Esophagus muscularis mucosa (tissue), 4 donors: ENCODE measurements around the gene SOCS7. TPM values are rescaled to one million over a fixed set of nuclear protein-coding genes. Genes with fewer than 3 reads are reported as not detected.

Source experiments
- DNase-seq: peaks from one replicate; pipeline ENCODE4 v3.0.0-alpha.2; 2017; ENCODE audit errors: extremely low spot score
- H3K27ac ChIP-seq, 4 donors: fragments of 200-600 bp; sonication (generic); replicated peaks in 1 of 4; 1 replicate in 3 of 4; 2 replicates in 1 of 4; pipeline ENCODE4 v1.5.1; 2016 to 2019; ENCODE audit warnings: mild to moderate bottlenecking in 1 of 4
- H3K27me3 ChIP-seq, 4 donors: fragments of 200-600 bp; sonication (generic); one replicate each; pipeline versions ENCODE4 v1.5.1 to v1.6.0; 2016 to 2019
- H3K36me3 ChIP-seq, 4 donors: fragments of 200-600 bp; sonication (generic); one replicate each; pipeline ENCODE4 v1.5.1; 2016 to 2019
- H3K4me1 ChIP-seq, 4 donors: fragments of 200-600 bp; sonication (generic); one replicate each; pipeline ENCODE4 v1.5.1; 2016 to 2019
- H3K4me3 ChIP-seq, 4 donors: fragments of 200-600 bp; sonication (generic); 1 replicate in 2 of 4; 2 replicates in 2 of 4; pipeline ENCODE4 v1.5.1; 2016 to 2019; ENCODE audit warnings: mild to moderate bottlenecking in 4 of 4, moderate library complexity in 1 of 4
- H3K9me3 ChIP-seq, 4 donors: fragments of 200-600 bp; sonication (generic); 1 replicate in 3 of 4; 2 replicates in 1 of 4; pipeline ENCODE4 v1.5.1; 2016 to 2019
- EP300 ChIP-seq: sonication (generic); formaldehyde crosslinking; IDR thresholded peaks from one replicate; pipeline ENCODE4 v1.6.1; 2017; ENCODE audit warnings: antibody characterized with exemption
- POLR2A ChIP-seq: fragments of 450-650 bp; IDR thresholded peaks from one replicate; pipeline ENCODE4 v1.6.1; 2017; ENCODE audit warnings: antibody characterized with exemption, moderate library complexity, mild to moderate bottlenecking, low read depth
- POLR2AphosphoS5 ChIP-seq, 2 donors: sonication (generic); formaldehyde crosslinking; IDR thresholded peaks; one replicate each; pipeline ENCODE4 v1.6.1; 2017; ENCODE audit warnings: antibody characterized with exemption in 2 of 2
- WGBS: methylation state at CpG from one replicate; pipeline ENCODE4 v1.1.5; 2018; 5-methylcytosine and 5-hydroxymethylcytosine counted together
- intact Hi-C: fragments of 100-400 bp; cut with DNase I; formaldehyde crosslinking; loops from one replicate; pipeline ENCODE4 v1.15.1; 2023
- total RNA-seq, 4 donors: library from RNA; depleted of rRNA; stranded (reverse); fragments of >200 nt; gene quantifications; one replicate each; pipeline versions ENCODE4 v1.1.0 to v1.2.1, GENCODE V29; 2016
- TF ChIP-seq, protein P1 (sequence below), 3 experiments: fragments of 200-600 bp in 2 of 3; fragments of 450-650 bp in 1 of 3; sonication (generic) in 2 of 3; IDR thresholded peaks; one replicate each; pipeline ENCODE4 v1.5.1; 2017 to 2019; ENCODE audit warnings: antibody characterized with exemption in 3 of 3, mild to moderate bottlenecking in 2 of 3, moderate library complexity in 1 of 3

Gene SOCS7
- total RNA-seq, 4 donors from 2014 or later = 11.2 to 18.9 (median 13.5) TPM

DNA sequence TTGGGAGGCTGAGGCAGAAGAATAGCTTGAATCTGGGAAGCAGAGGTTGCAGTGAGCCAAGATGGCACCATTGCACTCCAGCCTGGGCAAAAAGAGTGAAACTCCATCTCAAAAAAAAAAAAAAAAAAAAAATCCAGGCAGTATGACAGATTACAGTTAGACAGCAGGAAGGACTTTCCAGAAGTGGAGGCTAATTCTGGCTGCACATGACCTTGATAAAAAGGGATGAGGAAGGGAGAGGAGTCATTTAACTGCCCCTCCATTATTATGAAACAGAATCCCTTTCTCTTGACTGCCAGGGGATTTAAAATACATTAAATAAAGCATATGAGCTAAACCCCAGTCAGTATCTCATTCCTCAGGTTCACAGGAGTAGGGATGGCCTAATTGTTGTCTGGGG is 74.8 kb downstream of the SOCS7 start:
- Histone ChIP-seq H3K36me3 (no peaks in the 10 kb centered on the region), H3K4me1 (peaks cover 71 to 98% (median 88%) of the 10 kb centered on the region in 4 donors), H3K27ac (peak overlapping the region; percentile 91 to 95 (median 93)), H3K4me3 (no peak overlapping the region), H3K9me3 (no peaks in the 10 kb centered on the region), H3K27me3 (no peaks in the 10 kb centered on the region)
- no peak for DNase-seq
- no peak for TF ChIP-seq POLR2AphosphoS5 (IDR thresholded peaks at IDR 0.05)
- TF ChIP-seq, protein P1, sequence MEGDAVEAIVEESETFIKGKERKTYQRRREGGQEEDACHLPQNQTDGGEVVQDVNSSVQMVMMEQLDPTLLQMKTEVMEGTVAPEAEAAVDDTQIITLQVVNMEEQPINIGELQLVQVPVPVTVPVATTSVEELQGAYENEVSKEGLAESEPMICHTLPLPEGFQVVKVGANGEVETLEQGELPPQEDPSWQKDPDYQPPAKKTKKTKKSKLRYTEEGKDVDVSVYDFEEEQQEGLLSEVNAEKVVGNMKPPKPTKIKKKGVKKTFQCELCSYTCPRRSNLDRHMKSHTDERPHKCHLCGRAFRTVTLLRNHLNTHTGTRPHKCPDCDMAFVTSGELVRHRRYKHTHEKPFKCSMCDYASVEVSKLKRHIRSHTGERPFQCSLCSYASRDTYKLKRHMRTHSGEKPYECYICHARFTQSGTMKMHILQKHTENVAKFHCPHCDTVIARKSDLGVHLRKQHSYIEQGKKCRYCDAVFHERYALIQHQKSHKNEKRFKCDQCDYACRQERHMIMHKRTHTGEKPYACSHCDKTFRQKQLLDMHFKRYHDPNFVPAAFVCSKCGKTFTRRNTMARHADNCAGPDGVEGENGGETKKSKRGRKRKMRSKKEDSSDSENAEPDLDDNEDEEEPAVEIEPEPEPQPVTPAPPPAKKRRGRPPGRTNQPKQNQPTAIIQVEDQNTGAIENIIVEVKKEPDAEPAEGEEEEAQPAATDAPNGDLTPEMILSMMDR (IDR thresholded peaks at IDR 0.05) = no peak
- TF ChIP-seq POLR2A = no peak
- TF ChIP-seq EP300 = no peak
- intact Hi-C loops = loop anchor here (5.0 kb wide), 2 partner anchors 41 to 56 kb away; no protein-coding TSS in a partner anchor

DNA sequence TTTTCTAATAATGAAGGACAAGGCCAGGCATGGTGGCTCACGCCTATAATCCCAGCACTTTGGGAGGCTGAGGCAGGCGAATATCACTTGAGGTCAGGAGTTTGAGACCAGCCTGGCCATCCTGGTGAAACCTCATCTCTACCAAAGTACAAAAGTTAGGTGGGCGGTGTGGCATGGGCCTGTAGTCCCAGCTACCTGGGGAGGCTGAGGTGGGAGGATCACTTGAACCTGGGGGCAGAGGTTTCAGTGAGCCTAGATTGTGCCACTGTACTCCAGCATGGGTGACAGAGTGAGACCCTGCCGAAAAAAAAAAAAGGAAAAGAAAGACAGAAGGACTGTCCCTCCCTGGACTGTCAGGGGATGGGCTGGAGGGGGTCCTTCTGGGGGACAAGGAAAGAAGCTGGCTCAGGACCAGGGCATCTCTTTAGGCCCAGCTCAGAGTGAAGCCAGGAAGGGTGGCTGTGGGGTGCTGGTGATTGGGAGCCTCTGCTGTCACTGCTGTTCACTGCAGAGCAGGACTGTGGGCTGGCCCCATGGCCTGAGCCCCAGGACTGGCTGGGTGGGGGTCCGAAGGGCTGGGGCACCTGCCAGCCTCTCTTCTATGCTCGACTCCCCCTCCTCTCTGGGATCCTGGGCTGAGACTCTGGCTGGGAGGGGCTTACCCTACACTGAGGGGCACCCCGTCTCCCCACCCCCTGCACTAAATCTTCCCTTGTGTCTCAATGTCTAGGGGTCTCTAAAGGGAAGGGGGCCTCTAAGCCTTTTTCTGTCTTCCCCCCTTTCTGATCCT is 75.7 kb downstream of the SOCS7 start:
- intact Hi-C loops = loop anchor here (5.0 kb wide), 2 partner anchors 40 to 55 kb away; no protein-coding TSS in a partner anchor
- Histone ChIP-seq H3K4me1 (peaks cover 73 to 98% (median 85%) of the 10 kb centered on the region in 4 donors), H3K9me3 (no peaks in the 10 kb centered on the region), H3K36me3 (no peaks in the 10 kb centered on the region), H3K27ac (peak overlapping the region; percentile 91 to 95 (median 93)), H3K4me3 (peak overlapping the region; percentile 78 to 98 (median 84)), H3K27me3 (no peaks in the 10 kb centered on the region)
- no peak for DNase-seq
- 55% methylated on average over 7 of the region's 7 CpGs for WGBS
- TF ChIP-seq POLR2A (no peak), EP300 (no peak), POLR2AphosphoS5 (IDR thresholded peaks at IDR 0.05) (no peak)
- TF ChIP-seq, protein P1 (IDR thresholded peaks at IDR 0.05) = no peak

DNA sequence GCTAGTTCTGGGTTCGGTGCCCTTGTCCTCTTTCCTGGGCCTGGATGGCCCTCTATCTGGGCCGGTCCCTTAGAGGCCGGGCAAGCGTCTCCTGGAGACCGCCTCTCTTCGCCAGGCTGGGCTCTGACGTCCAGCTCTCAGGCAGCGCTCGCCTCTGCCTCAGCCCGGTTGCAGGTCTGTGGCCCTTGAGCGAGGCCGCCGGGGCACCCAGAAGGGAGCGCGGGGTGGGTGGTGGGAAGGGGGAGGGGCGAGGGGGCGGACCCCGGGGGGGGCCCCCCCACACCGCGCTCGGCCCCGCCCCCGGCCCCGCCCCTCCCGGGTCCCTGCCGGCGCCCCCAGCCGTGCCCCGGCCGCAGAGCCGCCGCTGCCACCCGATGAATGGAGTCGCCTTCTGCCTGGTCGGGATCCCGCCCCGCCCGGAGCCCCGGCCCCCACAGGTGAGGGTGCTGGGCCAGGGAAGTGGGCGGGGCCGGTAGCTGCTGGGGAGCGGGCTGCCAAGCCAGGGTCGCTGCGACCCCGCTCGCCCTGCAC is 76.5 kb downstream of the SOCS7 start, which contains the start of gene ARHGAP23:
Gene ARHGAP23, plus strand, starts transcription at position 353 of the 531 bp plus-strand sequence. Its CDS starts 22 bp downstream, at position 375.
- Histone ChIP-seq H3K9me3 (no peaks in the 10 kb centered on the region), H3K4me1 (peaks cover 75 to 98% (median 82%) of the 10 kb centered on the region in 4 donors), H3K27me3 (no peaks in the 10 kb centered on the region), H3K36me3 (no peaks in the 10 kb centered on the region), H3K4me3 (peak within 1 kb of the TSS; percentile 78 to 98 (median 84)), H3K27ac (peak within 1 kb of the TSS; percentile 91 to 95 (median 93))
- 2% methylated on average over 14 of the region's 46 CpGs for WGBS
- intact Hi-C loops = loop anchor here (5.0 kb wide), 2 partner anchors 39 to 54 kb away; no protein-coding TSS in a partner anchor
- no peak for DNase-seq
- TF ChIP-seq EP300 = no peak
- TF ChIP-seq, protein P1 (IDR thresholded peaks at IDR 0.05) = no peak
- TF ChIP-seq POLR2AphosphoS5 (IDR thresholded peaks at IDR 0.05) = peak; percentile 52 to 85
- peak; percentile 39 for TF ChIP-seq POLR2A

DNA sequence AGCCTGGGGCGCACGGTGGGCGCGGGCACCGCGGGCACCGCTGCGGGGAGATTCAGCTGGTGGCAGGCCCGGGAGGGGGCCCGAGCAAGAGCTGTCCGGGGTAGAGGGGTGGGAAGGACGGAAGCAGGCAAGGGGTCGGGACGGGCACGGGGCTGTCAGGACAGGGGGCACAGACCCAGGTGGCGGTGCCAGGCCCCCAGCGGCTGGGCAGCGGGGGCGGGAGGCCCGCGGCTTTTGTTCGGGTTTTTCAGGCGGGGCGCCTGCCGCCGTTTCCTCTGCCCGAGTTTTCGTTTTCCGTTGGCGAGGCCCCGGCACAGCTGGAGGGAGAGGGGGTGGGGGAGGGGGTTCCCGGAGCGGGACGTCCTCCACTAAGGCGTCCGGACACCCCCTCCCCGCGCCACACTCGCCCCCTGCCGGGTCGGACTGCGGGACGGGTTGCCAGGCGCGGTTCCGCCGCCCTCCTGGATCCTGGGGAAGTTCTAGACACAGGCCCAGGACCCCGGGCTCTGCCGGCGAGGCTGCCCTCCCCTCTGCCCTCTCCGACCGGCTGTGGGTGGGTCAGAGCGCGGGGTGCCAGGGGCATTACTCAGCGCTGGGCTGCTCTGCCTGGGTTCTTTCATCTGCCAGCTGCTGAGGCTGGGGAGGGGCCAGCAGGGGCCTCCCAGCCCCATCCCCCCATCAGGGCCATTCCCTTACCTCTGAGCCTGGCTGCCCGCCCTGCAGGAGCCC is 77.2 kb downstream of the SOCS7 start:
- Histone ChIP-seq H3K9me3 (no peaks in the 10 kb centered on the region), H3K27me3 (no peaks in the 10 kb centered on the region), H3K4me3 (peak overlapping the region; percentile 78 to 98 (median 84)), H3K4me1 (peaks cover 79 to 98% (median 85%) of the 10 kb centered on the region in 4 donors), H3K27ac (peak overlapping the region; percentile 91 to 95 (median 93)), H3K36me3 (no peaks in the 10 kb centered on the region)
- intact Hi-C loops = loop anchor here (5.0 kb wide), 2 partner anchors 38 to 53 kb away; no protein-coding TSS in a partner anchor
- 3% methylated on average over 16 of the region's 56 CpGs for WGBS
- TF ChIP-seq POLR2A (peak; percentile 80), EP300 (no peak), POLR2AphosphoS5 (IDR thresholded peaks at IDR 0.05) (peak; percentile 48 to 88)
- TF ChIP-seq, protein P1 (IDR thresholded peaks at IDR 0.05) = no peak
- no peak for DNase-seq
